SU-DHL-6 (cell line): ENCODE measurements around the gene CGB2.

Experiments
- H2AFZ ChIP-seq: fragments of 200-600 bp; sonication (generic); 2 replicates; pipeline ENCODE4 v1.6.1; 2014; ENCODE audit warnings: low read depth, mild to moderate bottlenecking, moderate library complexity, mixed read lengths, antibody characterized with exemption, low read length; ENCODE audit not compliant: severe bottlenecking
- H3F3A ChIP-seq: fragments of 200-600 bp; shearing (Covaris generic); 2 replicates; pipeline ENCODE4 v1.6.0; 2016; ENCODE audit warnings: antibody characterized with exemption, mild to moderate bottlenecking; ENCODE audit not compliant: insufficient read depth
- H3K27ac ChIP-seq: fragments of 200-600 bp; sonication (generic); 2 replicates; pipeline ENCODE4 v1.5.1; 2016; ENCODE audit warnings: low read depth, mild to moderate bottlenecking, low read length, moderate library complexity, mixed read lengths
- H3K27me3 ChIP-seq: fragments of 200-600 bp; sonication (generic), shearing (Covaris generic); 2 replicates; pipeline ENCODE4 v1.6.0; 2014; ENCODE audit warnings: mild to moderate bottlenecking, low read length
- H3K36me3 ChIP-seq: fragments of 200-600 bp; sonication (generic); 2 replicates; pipeline ENCODE4 v1.6.1; 2014; ENCODE audit warnings: mild to moderate bottlenecking, low read length, mixed read lengths
- H3K4me2 ChIP-seq: fragments of 300-600, 200-600 bp; shearing (Covaris generic), sonication (generic); 2 replicates; pipeline ENCODE4 v1.6.0; 2014; ENCODE audit warnings: low read length, low read depth, mild to moderate bottlenecking; ENCODE audit not compliant: poor library complexity, severe bottlenecking
- H3K4me3 ChIP-seq: fragments of 200-600 bp; sonication (generic); 2 replicates; pipeline ENCODE4 v1.5.1; 2014; ENCODE audit warnings: antibody characterized with exemption, low read length, mild to moderate bottlenecking, mixed read lengths; ENCODE audit not compliant: insufficient read depth, poor library complexity, severe bottlenecking
- H3K79me2 ChIP-seq: fragments of 200-600 bp; sonication (generic); 2 replicates; pipeline ENCODE4 v1.6.1; 2014; ENCODE audit warnings: mild to moderate bottlenecking, low read length, moderate library complexity; ENCODE audit not compliant: insufficient read depth
- H3K9ac ChIP-seq: fragments of 200-600 bp; sonication (generic); 2 replicates; pipeline ENCODE4 v1.7.0; 2014; ENCODE audit warnings: mild to moderate bottlenecking, low read length
- H3K9me2 ChIP-seq: fragments of 200-600 bp; sonication (generic); replicated peaks from 2 replicates; pipeline ENCODE4 v1.6.1; 2014; ENCODE audit warnings: low read length; ENCODE audit not compliant: insufficient read depth
- H3K9me3 ChIP-seq: fragments of 200-600 bp; sonication (generic); 2 replicates; pipeline ENCODE4 v1.6.1; 2014; ENCODE audit warnings: low read length, mixed read lengths; ENCODE audit not compliant: insufficient read depth
- H4K20me1 ChIP-seq: fragments of 200-600 bp; sonication (generic); 2 replicates; pipeline ENCODE4 v1.6.1; 2014; ENCODE audit warnings: low read depth, mild to moderate bottlenecking, antibody characterized with exemption, low read length, moderate library complexity, mixed read lengths
- CTCF ChIP-seq: fragments of 200-600 bp; sonication (generic); IDR thresholded peaks from one replicate; pipeline ENCODE4 v1.5.1; 2017; ENCODE audit warnings: antibody characterized with exemption, mild to moderate bottlenecking, low read length, moderate library complexity; ENCODE audit not compliant: insufficient read depth, poor library complexity, severe bottlenecking
- EZH2phosphoT487 ChIP-seq: fragments of 200-600 bp; sonication (generic), shearing (Covaris generic); conservative IDR thresholded peaks from 2 replicates; pipeline ENCODE4 v1.6.1; 2018; ENCODE audit warnings: mild to moderate bottlenecking, antibody characterized with exemption, low read length, moderate library complexity, mixed read lengths

CGB2 gene

GRCh38 chr19:49014870-49015255 lies 16.8 kb upstream of the CGB2 start:
- H3K27ac ChIP-seq: no peak overlapping the region
- H3K9me3 ChIP-seq: no peaks in the 10 kb centered on the region
- H3K36me3 ChIP-seq: no peaks in the 10 kb centered on the region
- no peaks in the 10 kb centered on the region for H3K79me2 ChIP-seq
- no peaks in the 10 kb centered on the region for H3K27me3 ChIP-seq
- H4K20me1 ChIP-seq: no peaks in the 10 kb centered on the region
- no peaks in the 10 kb centered on the region for H3F3A ChIP-seq
- H3K4me3 ChIP-seq: no peak overlapping the region
- H3K4me2 ChIP-seq: no peak overlapping the region
- no peaks in the 10 kb centered on the region for H3K9me2 ChIP-seq
- no peak overlapping the region for H3K9ac ChIP-seq
- H2AFZ ChIP-seq: no peak overlapping the region
- TF ChIP-seq CTCF (no peak), EZH2phosphoT487 (no peak)

- Histone ChIP-seq H2AFZ (no peak overlapping the region), H3K4me2 (no peak overlapping the region), H4K20me1 (no peaks in the 10 kb centered on the region), H3F3A (no peaks in the 10 kb centered on the region), H3K9ac (no peak overlapping the region), H3K4me3 (no peak overlapping the region), H3K79me2 (no peaks in the 10 kb centered on the region), H3K9me2 (no peaks in the 10 kb centered on the region), H3K27me3 (no peaks in the 10 kb centered on the region), H3K9me3 (no peaks in the 10 kb centered on the region), H3K27ac (no peak overlapping the region), H3K36me3 (no peaks in the 10 kb centered on the region)
- TF ChIP-seq CTCF: no peak
Measured at GRCh38 chr19:49016067-49016839, 15.4 kb upstream of the CGB2 start.

GRCh38 chr19:49017041-49017665 lies 14.5 kb upstream of the CGB2 start, which contains the start of gene LHB:
TSS of gene LHB (minus strand) at chr19:49017091. CDS start at chr19:49017081, 10 bp downstream.
- no peak within 1 kb of the TSS for H3K27ac ChIP-seq
- no peaks in the 10 kb centered on the region for H3K9me2 ChIP-seq
- no peaks in the 10 kb centered on the region for H3K27me3 ChIP-seq
- H3K36me3 ChIP-seq: no peaks in the 10 kb centered on the region
- H3K79me2 ChIP-seq: no peaks in the 10 kb centered on the region
- H3K4me3 ChIP-seq: no peak within 1 kb of the TSS
- peak within 1 kb of the TSS; percentile 48 for H3K4me2 ChIP-seq
- peak within 1 kb of the TSS; percentile 32; the same call in 1 of the 2 replicates for H3K9ac ChIP-seq
- H4K20me1 ChIP-seq: no peaks in the 10 kb centered on the region
- H3K9me3 ChIP-seq: no peaks in the 10 kb centered on the region
- TF ChIP-seq EZH2phosphoT487 (no peak), CTCF (no peak)
- no peak within 1 kb of the TSS for H2AFZ ChIP-seq
- no peaks in the 10 kb centered on the region for H3F3A ChIP-seq
